ENCODE measurements around the gene IGSF9B. TPM values are rescaled to one million over a fixed set of nuclear protein-coding genes. Genes with fewer than 3 reads are reported as not detected.

Gene IGSF9B
- total and polyA plus RNA-seq, 2 of the 13 experiments (the other 11 are each of a cell fraction or from before 2014, with no cell fraction given): not detected

GRCh38 chr11:133969112-133969511 lies 12.3 kb upstream of the IGSF9B start:
- DNase-seq (ENCODE audit: low spot score) (no peak), ATAC-seq (no peak), FAIRE-seq (no peak)
- WGBS (ENCODE audit: low lambda C conversion rate): 31% methylated on average over 11 of the region's 11 CpGs
- Histone ChIP-seq H3K36me3 (replicated peaks in 1 of 2; ENCODE audit: control insufficient read depth in 1 of 2, insufficient read depth in 2 of 2, low read length in 2 of 2) (no peaks in the 10 kb centered on the region), H3K9ac (ENCODE audit: insufficient read depth, low read depth, low read length) (no peak overlapping the region), H3K4me1 (ENCODE audit: insufficient read depth, low read length) (no peaks in the 10 kb centered on the region), H3K4me3 (replicated peaks in 1 of 3; ENCODE audit: insufficient read depth in 1 of 3, low read depth in 2 of 3, low read length in 3 of 3) (no peak overlapping the region), H3K4me2 (ENCODE audit: low read depth, low read length) (no peak overlapping the region), H4K20me1 (ENCODE audit: insufficient read depth, low read length) (no peaks in the 10 kb centered on the region), H3K9me3 (ENCODE audit: low read length) (no peaks in the 10 kb centered on the region), H3K79me2 (ENCODE audit: insufficient read depth, low read length) (no peaks in the 10 kb centered on the region), H3K27me3 (ENCODE audit: control insufficient read depth in 1 of 2, insufficient read depth in 2 of 2, low read length in 2 of 2) (peaks cover 11 to 51% of the 10 kb centered on the region in 2 experiments; a peak in 4 of 5 replicates), H3K27ac (ENCODE audit: extremely low read length, insufficient read depth, low read length) (no peak overlapping the region), H2AFZ (ENCODE audit: low read length) (no peak overlapping the region)
- POLR2A ChIA-PET: no interaction called here
- in situ Hi-C loops (cut with HindIII; ENCODE audit: extremely low pct_ligation_motif_present, low pct_unique_long_range_greater_than_20kb): no loop called here
- intact Hi-C loops (cut with micrococcal nuclease; ENCODE audit: unreplicated experiment): no loop called here
- CTCF ChIA-PET (ENCODE audit: low intra/inter-chr PET ratio, low total read pairs): no interaction called here
- BruUV-seq (replicated peaks): no TSS peak
- TF ChIP-seq ARNT2 (CRISPR knock-in tag; IDR thresholded peaks at IDR 0.05; ENCODE audit: low read depth): no peak
- no peak for TF ChIP-seq TGIF2 (CRISPR knock-in tag; IDR thresholded peaks at IDR 0.05)
- no peak for TF ChIP-seq MAZ (IDR thresholded peaks at IDR 0.05; ENCODE audit: borderline replicate concordance, low read depth, low read length)
- no peak for TF ChIP-seq MAZ (CRISPR knock-in tag; IDR thresholded peaks at IDR 0.05; ENCODE audit: low read depth)
- TF ChIP-seq GMEB2 (CRISPR knock-in tag; IDR thresholded peaks at IDR 0.05; ENCODE audit: low read depth): no peak
- no peak for TF ChIP-seq ZNF230 (CRISPR knock-in tag; IDR thresholded peaks at IDR 0.05)
- no peak for TF ChIP-seq ZNF841 (CRISPR knock-in tag; IDR thresholded peaks at IDR 0.05; ENCODE audit: borderline replicate concordance)
- TF ChIP-seq ATF7 (IDR thresholded peaks at IDR 0.05): peak; percentile 98
- no peak for TF ChIP-seq ATF7 (CRISPR knock-in tag; IDR thresholded peaks at IDR 0.05)
- TF ChIP-seq, protein P1, sequence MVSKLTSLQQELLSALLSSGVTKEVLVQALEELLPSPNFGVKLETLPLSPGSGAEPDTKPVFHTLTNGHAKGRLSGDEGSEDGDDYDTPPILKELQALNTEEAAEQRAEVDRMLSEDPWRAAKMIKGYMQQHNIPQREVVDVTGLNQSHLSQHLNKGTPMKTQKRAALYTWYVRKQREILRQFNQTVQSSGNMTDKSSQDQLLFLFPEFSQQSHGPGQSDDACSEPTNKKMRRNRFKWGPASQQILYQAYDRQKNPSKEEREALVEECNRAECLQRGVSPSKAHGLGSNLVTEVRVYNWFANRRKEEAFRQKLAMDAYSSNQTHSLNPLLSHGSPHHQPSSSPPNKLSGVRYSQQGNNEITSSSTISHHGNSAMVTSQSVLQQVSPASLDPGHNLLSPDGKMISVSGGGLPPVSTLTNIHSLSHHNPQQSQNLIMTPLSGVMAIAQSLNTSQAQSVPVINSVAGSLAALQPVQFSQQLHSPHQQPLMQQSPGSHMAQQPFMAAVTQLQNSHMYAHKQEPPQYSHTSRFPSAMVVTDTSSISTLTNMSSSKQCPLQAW (CRISPR knock-in tag; IDR thresholded peaks at IDR 0.05): no peak
- no peak for TF ChIP-seq SIN3A (IDR thresholded peaks at IDR 0.05; ENCODE audit: borderline replicate concordance, low read depth, low read length)
- TF ChIP-seq, protein P2, sequence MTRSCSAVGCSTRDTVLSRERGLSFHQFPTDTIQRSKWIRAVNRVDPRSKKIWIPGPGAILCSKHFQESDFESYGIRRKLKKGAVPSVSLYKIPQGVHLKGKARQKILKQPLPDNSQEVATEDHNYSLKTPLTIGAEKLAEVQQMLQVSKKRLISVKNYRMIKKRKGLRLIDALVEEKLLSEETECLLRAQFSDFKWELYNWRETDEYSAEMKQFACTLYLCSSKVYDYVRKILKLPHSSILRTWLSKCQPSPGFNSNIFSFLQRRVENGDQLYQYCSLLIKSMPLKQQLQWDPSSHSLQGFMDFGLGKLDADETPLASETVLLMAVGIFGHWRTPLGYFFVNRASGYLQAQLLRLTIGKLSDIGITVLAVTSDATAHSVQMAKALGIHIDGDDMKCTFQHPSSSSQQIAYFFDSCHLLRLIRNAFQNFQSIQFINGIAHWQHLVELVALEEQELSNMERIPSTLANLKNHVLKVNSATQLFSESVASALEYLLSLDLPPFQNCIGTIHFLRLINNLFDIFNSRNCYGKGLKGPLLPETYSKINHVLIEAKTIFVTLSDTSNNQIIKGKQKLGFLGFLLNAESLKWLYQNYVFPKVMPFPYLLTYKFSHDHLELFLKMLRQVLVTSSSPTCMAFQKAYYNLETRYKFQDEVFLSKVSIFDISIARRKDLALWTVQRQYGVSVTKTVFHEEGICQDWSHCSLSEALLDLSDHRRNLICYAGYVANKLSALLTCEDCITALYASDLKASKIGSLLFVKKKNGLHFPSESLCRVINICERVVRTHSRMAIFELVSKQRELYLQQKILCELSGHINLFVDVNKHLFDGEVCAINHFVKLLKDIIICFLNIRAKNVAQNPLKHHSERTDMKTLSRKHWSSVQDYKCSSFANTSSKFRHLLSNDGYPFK (CRISPR knock-in tag; IDR thresholded peaks at IDR 0.05; ENCODE audit: borderline replicate concordance): no peak
- no peak for TF ChIP-seq RNF2 (conservative IDR thresholded peaks at IDR 0.05; ENCODE audit: low read depth)
- TF ChIP-seq CREB1 (IDR thresholded peaks at IDR 0.05): peak; percentile 93
- TF ChIP-seq CREB1 (CRISPR knock-in tag; IDR thresholded peaks at IDR 0.05): no peak
- no peak for TF ChIP-seq ZFYVE20 (CRISPR knock-in tag; IDR thresholded peaks at IDR 0.05; ENCODE audit: borderline replicate concordance, low read depth)
- TF ChIP-seq KAT7 (CRISPR knock-in tag; IDR thresholded peaks at IDR 0.05; ENCODE audit: borderline replicate concordance): no peak
